HepG2 (cell line): ENCODE measurements around the gene AUTS2. TPM values are rescaled to one million over a fixed set of nuclear protein-coding genes. Genes with fewer than 3 reads are reported as not detected.

Source experiments
- ATAC-seq: fragments of 200-7000 bp; cut with Tn5 transposase; 3 replicates; pipeline ENCODE4 v1.9.1; 2020; ENCODE audit warnings: mild to moderate bottlenecking, moderate library complexity
- BruUV-seq: library from RNA; stranded (reverse); fragments of 400-500 nt; replicated peaks from 2 replicates; lab custom pipeline; 2021; lab: Mats Ljungman, UMichigan
- CTCF ChIA-PET: fragments of 300-600 bp; formaldehyde crosslinking; extraction: SDS; loops from one replicate; lab custom pipeline; 2021; ENCODE audit warnings: low total read pairs, inconsistent platforms, low intra/inter-chr PET ratio; lab: Yijun Ruan, JAX
- POLR2A ChIA-PET: fragments of 350-600 bp; sonication (Branson Sonifier 250); formaldehyde crosslinking; loops from one replicate; lab custom pipeline; 2020; ENCODE audit warnings: antibody characterized with exemption, inconsistent platforms; lab: Yijun Ruan, JAX
- DNase-seq: peaks from one replicate; pipeline ENCODE4 v3.0.0-alpha.2; 2015; ENCODE audit warnings: low spot score
- FAIRE-seq: peaks from 3 replicates; lab custom pipeline; 2011; peaks lifted over from hg19 to GRCh38; lab: Jason Lieb, UNC
- H2AFZ ChIP-seq: one replicate; pipeline ENCODE4 v1.6.1; 2011; ENCODE audit warnings: low read length, inconsistent platforms
- H3K27ac ChIP-seq: fragments of 300-600 bp; 3 replicates; pipeline ENCODE4 v1.8.0; 2011; ENCODE audit warnings: mixed run types, mild to moderate bottlenecking, mixed read lengths, low read length, inconsistent platforms; ENCODE audit not compliant: insufficient read depth; ENCODE audit errors: extremely low read length
- H3K27me3 ChIP-seq, 2 experiments: fragments of 200-600 bp in 1 of 2; 2 replicates in 1 of 2; 3 replicates in 1 of 2; pipeline versions ENCODE4 v1.6.0 to v1.8.0; 2011; ENCODE audit warnings: low read length in 2 of 2, mild to moderate bottlenecking in 2 of 2, moderate library complexity in 2 of 2, inconsistent platforms in 1 of 2; ENCODE audit not compliant: insufficient read depth in 2 of 2, control insufficient read depth in 1 of 2
- H3K36me3 ChIP-seq, 2 experiments: fragments of 200-600 bp in 1 of 2; replicated peaks in 1 of 2; 2 replicates in 1 of 2; 3 replicates in 1 of 2; pipeline versions ENCODE4 v1.5.1 to v1.8.0; 2011; ENCODE audit warnings: low read length in 2 of 2, inconsistent platforms in 1 of 2; ENCODE audit not compliant: insufficient read depth in 2 of 2, control insufficient read depth in 1 of 2
- H3K4me1 ChIP-seq: 2 replicates; pipeline ENCODE4 v1.5.1; 2012; ENCODE audit warnings: low read length, inconsistent platforms; ENCODE audit not compliant: insufficient read depth
- H3K4me2 ChIP-seq: 2 replicates; pipeline ENCODE4 v1.6.0; 2011; ENCODE audit warnings: low read depth, low read length, inconsistent platforms
- H3K4me3 ChIP-seq, 3 experiments: fragments of 200-600 bp in 1 of 3; sonication (generic), shearing (Covaris generic) in 1 of 3; replicated peaks in 1 of 3; 2 replicates each; pipeline ENCODE4 v1.5.1; 2011 to 2016; ENCODE audit warnings: low read length in 3 of 3, inconsistent platforms in 2 of 3, low read depth in 2 of 3, mild to moderate bottlenecking in 2 of 3, control low read depth in 1 of 3, mixed read lengths in 1 of 3; ENCODE audit not compliant: insufficient read depth in 1 of 3
- H3K79me2 ChIP-seq: one replicate; pipeline ENCODE4 v1.6.1; 2011; ENCODE audit warnings: low read length, inconsistent platforms; ENCODE audit not compliant: insufficient read depth
- H3K9ac ChIP-seq: 2 replicates; pipeline ENCODE4 v1.6.0; 2011; ENCODE audit warnings: mild to moderate bottlenecking, low read depth, low read length, inconsistent platforms; ENCODE audit not compliant: insufficient read depth
- H3K9me3 ChIP-seq: 2 replicates; pipeline ENCODE4 v1.5.1; 2012; ENCODE audit warnings: mild to moderate bottlenecking, low read length
- H4K20me1 ChIP-seq: 2 replicates; pipeline ENCODE4 v1.6.0; 2011; ENCODE audit warnings: inconsistent platforms, mild to moderate bottlenecking, low read length, moderate library complexity; ENCODE audit not compliant: insufficient read depth
- ATF3 ChIP-seq: sonication (generic); formaldehyde crosslinking; IDR thresholded peaks from 2 replicates; pipeline ENCODE4 v1.4.0; 2020; ENCODE audit warnings: missing genetic modification reagents
- BORCS8-MEF2B ChIP-seq: sonication (generic); formaldehyde crosslinking; IDR thresholded peaks from 2 replicates; pipeline ENCODE4 v1.8.0; 2022; ENCODE audit warnings: mild to moderate bottlenecking, missing genetic modification reagents
- CEBPB ChIP-seq: IDR thresholded peaks from 2 replicates; pipeline ENCODE4 v1.6.1; 2011; ENCODE audit warnings: low read depth, low read length, improper control_type of control experiment, borderline replicate concordance
- FOSL1 ChIP-seq: sonication (generic); formaldehyde crosslinking; IDR thresholded peaks from 2 replicates; pipeline ENCODE4 v1.9.0; 2021; ENCODE audit warnings: missing genetic modification reagents, borderline replicate concordance
- FOXK1 ChIP-seq: sonication (generic); formaldehyde crosslinking; IDR thresholded peaks from 2 replicates; pipeline ENCODE4 v1.4.0; 2020; ENCODE audit warnings: low read depth, missing genetic modification reagents, borderline replicate concordance
- RNF219 ChIP-seq: sonication (generic); formaldehyde crosslinking; IDR thresholded peaks from 2 replicates; pipeline ENCODE4 v1.5.0; 2020; ENCODE audit warnings: mild to moderate bottlenecking, missing genetic modification reagents
- SMAD1 ChIP-seq: sonication (generic); formaldehyde crosslinking; IDR thresholded peaks from 2 replicates; pipeline ENCODE4 v1.4.0; 2020; ENCODE audit warnings: missing genetic modification reagents, low read depth, mild to moderate bottlenecking, borderline replicate concordance
- ZBTB40 ChIP-seq, 2 experiments: fragments of 450-650 bp in 1 of 2; sonication (generic) in 1 of 2; formaldehyde crosslinking in 1 of 2; IDR thresholded peaks; 2 replicates each; pipeline versions ENCODE4 v1.6.1 to v1.8.0; 2016 to 2022; ENCODE audit warnings: antibody characterized with exemption in 1 of 2, mild to moderate bottlenecking in 1 of 2, missing genetic modification reagents in 1 of 2
- ZBTB46 ChIP-seq: sonication (generic); formaldehyde crosslinking; IDR thresholded peaks from 2 replicates; pipeline ENCODE4 v1.4.0; 2020; ENCODE audit warnings: mild to moderate bottlenecking, missing genetic modification reagents, borderline replicate concordance
- ZNF780A ChIP-seq: sonication (generic); formaldehyde crosslinking; IDR thresholded peaks from 2 replicates; pipeline ENCODE4 v1.8.0; 2022; ENCODE audit warnings: mild to moderate bottlenecking, missing genetic modification reagents, moderate library complexity
- ZSCAN9 ChIP-seq: IDR thresholded peaks from 2 replicates; pipeline ENCODE4 v1.6.1; 2016; ENCODE audit warnings: borderline replicate concordance
- in situ Hi-C: cut with HindIII; loops from 2 replicates; pipeline ENCODE4 v1.10.0; 2017; ENCODE audit warnings: low pct_unique_long_range_greater_than_20kb; ENCODE audit not compliant: extremely low pct_ligation_motif_present
- intact Hi-C: fragments of 100-400 bp; cut with micrococcal nuclease; formaldehyde crosslinking; loops from one replicate; pipeline ENCODE4 v1.10.0; 2022; ENCODE audit not compliant: unreplicated experiment
- polyA plus RNA-seq, 8 experiments: library from polyadenylated mRNA; depleted of rRNA in 3 of 8; stranded (reverse) in 7 of 8; unstranded in 1 of 8; fragments of >200 nt; fragmentation: Illumina TruSeq in 4 of 8; extraction: Trizol in 4 of 8; gene quantifications; 2 replicates each; pipeline versions ENCODE4 v1.2.1 to v1.2.3, GENCODE V29; 2011 to 2016; ENCODE audit warnings: low read depth in 4 of 8, missing spikeins in 1 of 8, mixed read lengths in 1 of 8; ENCODE audit not compliant: insufficient read depth in 1 of 8
- total RNA-seq, 5 experiments: library from RNA; depleted of rRNA; stranded (reverse); fragments of >200 nt; fragmentation: Illumina TruSeq; extraction: Trizol; gene quantifications; 2 replicates each; pipeline ENCODE4 v1.2.3, GENCODE V29; 2016; ENCODE audit warnings: low read depth in 1 of 5

AUTS2 gene
- total and polyA plus RNA-seq, 2 of the 13 experiments (the other 11 are each of a cell fraction or from before 2014, with no cell fraction given) = 0.38 TPM; not detected in 1

- Histone ChIP-seq H3K9ac (no peak overlapping the region), H2AFZ (no peak overlapping the region), H3K27ac (no peak overlapping the region), H3K27me3 (no peaks in the 10 kb centered on the region), H3K36me3 (no peaks in the 10 kb centered on the region), H3K9me3 (no peaks in the 10 kb centered on the region), H3K4me2 (no peak overlapping the region), H3K4me1 (no peaks in the 10 kb centered on the region), H4K20me1 (no peaks in the 10 kb centered on the region), H3K4me3 (no peak overlapping the region), H3K79me2 (no peaks in the 10 kb centered on the region)
- DNase-seq (no peak), FAIRE-seq (no peak), ATAC-seq (no peak)
- in situ Hi-C loops (no loop called here), intact Hi-C loops (no loop called here)
- ChIA-PET POLR2A (no interaction called here), CTCF (no interaction called here)
- no peak for TF ChIP-seq FOXK1 (CRISPR knock-in tag)
- TF ChIP-seq ZNF780A (CRISPR knock-in tag) = no peak
- TF ChIP-seq SMAD1 (CRISPR knock-in tag) = no peak
- TF ChIP-seq ATF3 (CRISPR knock-in tag) = no peak
- no peak for TF ChIP-seq ZSCAN9 (CRISPR knock-in tag)
- TF ChIP-seq CEBPB = no peak
- TF ChIP-seq RNF219 = no peak
- TF ChIP-seq FOSL1 (CRISPR knock-in tag) = no peak
- no peak for TF ChIP-seq BORCS8-MEF2B (CRISPR knock-in tag)
- TF ChIP-seq ZBTB46 (CRISPR knock-in tag) = no peak
- TF ChIP-seq ZBTB40 (IDR thresholded peaks at IDR 0.05) = no peak
- no peak for TF ChIP-seq ZBTB40 (CRISPR knock-in tag; IDR thresholded peaks at IDR 0.05)
- BruUV-seq = no TSS peak
Measured at GRCh38 chr7:70032649-70033048, 434.4 kb downstream of the AUTS2 start.
